GM12878 (cell line): Measurements from ENCODE around the gene ZNF473. TPM values are rescaled to one million over a fixed set of nuclear protein-coding genes. Genes with fewer than 3 reads are reported as not detected.

Experiments used
- ATAC-seq: fragments of 200-7000 bp; cut with Tn5 transposase; 3 replicates; pipeline ENCODE4 v1.9.1; 2020; ENCODE audit warnings: mild to moderate bottlenecking, moderate library complexity
- BruUV-seq: library from RNA; stranded (reverse); fragments of 400-500 nt; replicated peaks from 2 replicates; lab custom pipeline; 2021; lab: Mats Ljungman, UMichigan
- CTCF ChIA-PET: fragments of 300-600 bp; sonication (Branson Sonifier 250); formaldehyde crosslinking; extraction: SDS; loops from one replicate; lab custom pipeline; 2021; ENCODE audit warnings: inconsistent platforms; lab: Yijun Ruan, JAX
- POLR2A ChIA-PET: fragments of 350-600 bp; formaldehyde crosslinking; extraction: SDS; loops from one replicate; lab custom pipeline; 2021; ENCODE audit warnings: inconsistent platforms; lab: Charles Lee
- RAD21 ChIA-PET: fragments of 300-600 bp; sonication (Branson Sonifier 250); formaldehyde crosslinking; loops from one replicate; lab custom pipeline; 2023; ENCODE audit warnings: antibody characterized with exemption; ENCODE audit not compliant: unreplicated experiment; lab: Charles Lee
- SMC1A ChIA-PET: fragments of 300-600 bp; sonication (Branson Sonifier 250); formaldehyde crosslinking; loops from one replicate; lab custom pipeline; 2023; ENCODE audit not compliant: unreplicated experiment, uncharacterized antibody; lab: Charles Lee
- DNase-seq: peaks from one replicate; pipeline ENCODE4 v3.0.0-alpha.2; 2011; ENCODE audit warnings: low read depth, low spot score
- FAIRE-seq: peaks from 3 replicates; lab custom pipeline; 2011; peaks lifted over from hg19 to GRCh38; lab: Jason Lieb, UNC
- H2AFZ ChIP-seq: 2 replicates; pipeline ENCODE4 v1.6.0; 2011; ENCODE audit warnings: low read depth, low read length, control low read depth; ENCODE audit not compliant: control insufficient read depth
- H3K27ac ChIP-seq: 2 replicates; pipeline ENCODE4 v1.5.1; 2011; ENCODE audit warnings: control low read depth; ENCODE audit not compliant: control insufficient read depth, insufficient read depth
- H3K27me3 ChIP-seq, 2 experiments: replicated peaks in 1 of 2; 2 replicates each; pipeline versions ENCODE4 v1.6.0 to v1.6.1; 2011; ENCODE audit warnings: low read length in 1 of 2; ENCODE audit not compliant: control insufficient read depth in 2 of 2, insufficient read depth in 2 of 2
- H3K36me3 ChIP-seq, 2 experiments: 2 replicates each; pipeline ENCODE4 v1.5.1; 2011; ENCODE audit warnings: low read length in 1 of 2; ENCODE audit not compliant: control insufficient read depth in 2 of 2, insufficient read depth in 2 of 2
- H3K4me1 ChIP-seq: 2 replicates; pipeline ENCODE4 v1.6.1; 2011; ENCODE audit warnings: mild to moderate bottlenecking, low read length, moderate library complexity, mixed read lengths; ENCODE audit not compliant: control insufficient read depth, insufficient read depth
- H3K4me2 ChIP-seq: 2 replicates; pipeline ENCODE4 v1.6.0; 2011; ENCODE audit warnings: control low read depth; ENCODE audit not compliant: control insufficient read depth, insufficient read depth
- H3K4me3 ChIP-seq: fragments of 200-600 bp; sonication (generic); 2 replicates; pipeline ENCODE4 v1.5.1; 2016
- H3K79me2 ChIP-seq: 2 replicates; pipeline ENCODE4 v1.6.0; 2011; ENCODE audit warnings: low read length; ENCODE audit not compliant: control insufficient read depth, insufficient read depth
- H3K9ac ChIP-seq: 2 replicates; pipeline ENCODE4 v1.8.0; 2011; ENCODE audit warnings: low read length, control low read depth, mixed read lengths; ENCODE audit not compliant: control insufficient read depth, insufficient read depth
- H3K9me3 ChIP-seq: replicated peaks from 3 replicates; pipeline ENCODE4 v1.5.1; 2011; ENCODE audit warnings: mild to moderate bottlenecking, low read length; ENCODE audit not compliant: control insufficient read depth, insufficient read depth
- H4K20me1 ChIP-seq: 2 replicates; pipeline ENCODE4 v1.6.0; 2011; ENCODE audit not compliant: control insufficient read depth, insufficient read depth
- CHD4 ChIP-seq: fragments of 200-600 bp; sonication (generic); IDR thresholded peaks from 2 replicates; pipeline ENCODE4 v1.6.1; 2016; ENCODE audit warnings: mild to moderate bottlenecking
- FOS ChIP-seq: IDR thresholded peaks from 3 replicates; pipeline ENCODE4 v1.6.1; 2011; ENCODE audit warnings: borderline replicate concordance; ENCODE audit not compliant: insufficient read length; ENCODE audit errors: extremely low read depth
- GABPA ChIP-seq: IDR thresholded peaks from 2 replicates; pipeline ENCODE4 v1.6.1; 2014; ENCODE audit warnings: antibody characterized with exemption, low read depth, mild to moderate bottlenecking, inconsistent platforms
- IRF3 ChIP-seq: fragments of 450-650 bp; IDR thresholded peaks from 2 replicates; pipeline ENCODE4 v1.6.1; 2014; ENCODE audit warnings: mild to moderate bottlenecking
- IRF5 ChIP-seq: fragments of 450-650 bp; IDR thresholded peaks from 2 replicates; pipeline ENCODE4 v1.6.1; 2017; ENCODE audit warnings: borderline replicate concordance
- MTA2 ChIP-seq: fragments of 450-650 bp; IDR thresholded peaks from 2 replicates; pipeline ENCODE4 v1.6.1; 2016; ENCODE audit warnings: low read depth, mild to moderate bottlenecking, moderate library complexity
- NBN ChIP-seq: fragments of 450-650 bp; IDR thresholded peaks from 2 replicates; pipeline ENCODE4 v1.6.1; 2016
- NR2F1 ChIP-seq: fragments of 450-650 bp; conservative IDR thresholded peaks from 2 replicates; pipeline ENCODE4 v1.6.1; 2017; ENCODE audit warnings: mild to moderate bottlenecking
- PRDM15 ChIP-seq: fragments of 450-650 bp; formaldehyde crosslinking; IDR thresholded peaks from 2 replicates; pipeline ENCODE4 v1.4.0; 2020; ENCODE audit warnings: mild to moderate bottlenecking, moderate library complexity
- SP1 ChIP-seq: IDR thresholded peaks from one replicate; pipeline ENCODE4 v1.6.1; 2011; ENCODE audit warnings: low read depth, low read length
- TCF7 ChIP-seq: IDR thresholded peaks from 2 replicates; pipeline ENCODE4 v1.6.1; 2014; ENCODE audit warnings: antibody characterized with exemption, borderline replicate concordance
- USF1 ChIP-seq: IDR thresholded peaks from 2 replicates; pipeline ENCODE4 v1.6.1; 2011; ENCODE audit warnings: borderline replicate concordance, low read depth, mild to moderate bottlenecking, moderate library complexity, mixed read lengths, low read length; ENCODE audit not compliant: insufficient read depth; ENCODE audit errors: extremely low read length
- ZBED1 ChIP-seq: IDR thresholded peaks from 2 replicates; pipeline ENCODE4 v1.6.1; 2016; ENCODE audit warnings: borderline replicate concordance
- ZNF217 ChIP-seq: fragments of 450-650 bp; IDR thresholded peaks from 2 replicates; pipeline ENCODE4 v1.6.1; 2017; ENCODE audit warnings: antibody characterized with exemption, mild to moderate bottlenecking
- ZNF592 ChIP-seq: fragments of 450-650 bp; IDR thresholded peaks from 2 replicates; pipeline ENCODE4 v1.6.1; 2017; ENCODE audit warnings: mild to moderate bottlenecking, moderate library complexity
- WGBS: methylation state at CpG from one replicate; pipeline ENCODE4 v1.1.6; 2016; ENCODE audit warnings: low lambda C conversion rate; ENCODE audit not compliant: insufficient replicate concordance, insufficient coverage; ENCODE audit errors: missing lambda C conversion rate; 5-methylcytosine and 5-hydroxymethylcytosine counted together
- in situ Hi-C: fragments of 300-500 bp; cut with MboI; formaldehyde crosslinking; loops from 9 replicates; pipeline ENCODE4 v1.14.3; 2018; ENCODE audit warnings: mixed read lengths
- intact Hi-C: fragments of 100-400 bp; cut with micrococcal nuclease; formaldehyde crosslinking; loops from one replicate; pipeline ENCODE4 v1.14.2; 2022; ENCODE audit not compliant: unreplicated experiment
- polyA plus RNA-seq, 11 experiments: library from polyadenylated mRNA; depleted of rRNA in 4 of 11; unstranded in 6 of 11; stranded (reverse) in 5 of 11; fragments of >200 nt; fragmentation: Nextera tagmentation in 4 of 11; fragmentation: Illumina TruSeq in 1 of 11; extraction: Ambion mirVana in 4 of 11; extraction: Trizol in 1 of 11; gene quantifications; 1 replicate in 1 of 11; 2 replicates in 10 of 11; pipeline versions ENCODE4 v1.2.1 to v1.2.3, GENCODE V29; 2011 to 2016; ENCODE audit warnings: inconsistent platforms in 2 of 11, missing spikeins in 2 of 11, low read depth in 1 of 11
- total RNA-seq, 4 experiments: library from RNA; depleted of rRNA in 3 of 4; stranded (reverse); fragments of >200 nt in 3 of 4; fragmentation: Illumina TruSeq in 1 of 4; extraction: Trizol in 1 of 4; gene quantifications; 2 replicates each; pipeline versions ENCODE4 v1.2.1 to v1.2.3, GENCODE V29; 2013 to 2021

The ZNF473 gene
- total and polyA plus RNA-seq, 10 of the 15 experiments (the other 5 are each of a cell fraction or from before 2014, with no cell fraction given) = 2.3 to 14.9 (median 6.3) TPM

GRCh38 chr19:50007170-50007569, 18.6 kb upstream of the ZNF473 start:
- DNase-seq = no peak
- WGBS = 92% methylated on average over 10 of the region's 10 CpGs
- Histone ChIP-seq H3K27ac (no peak overlapping the region), H3K27me3 (no peaks in the 10 kb centered on the region), H3K4me2 (no peak overlapping the region), H3K9me3 (no peaks in the 10 kb centered on the region), H3K4me3 (no peak overlapping the region), H4K20me1 (no peaks in the 10 kb centered on the region), H3K79me2 (no peaks in the 10 kb centered on the region; the same call in 1 of the 2 replicates), H3K9ac (no peak overlapping the region), H2AFZ (no peak overlapping the region), H3K36me3 (peaks cover 13% of the 10 kb centered on the region in 2 experiments; a peak in 3 of 4 replicates), H3K4me1 (peaks cover 16% of the 10 kb centered on the region)
- intact Hi-C loops (no loop called here), in situ Hi-C loops (no loop called here)
- FAIRE-seq = no peak
- POLR2A ChIA-PET = no interaction called here
- CTCF ChIA-PET = no interaction called here
- no peak for ATAC-seq
- no TSS peak for BruUV-seq
- RAD21 ChIA-PET = no interaction called here
- SMC1A ChIA-PET = no interaction called here
- TF ChIP-seq ZNF592 (no peak), MTA2 (no peak), CHD4 (no peak), IRF5 (no peak), USF1 (no peak), TCF7 (no peak), NR2F1 (no peak), PRDM15 (no peak), ZNF217 (no peak), FOS (no peak), SP1 (no peak), IRF3 (no peak), NBN (no peak), ZBED1 (no peak), GABPA (no peak)
